ENCODE measurements around the gene VSIG10.

The VSIG10 gene

GRCh38 chr12:118058881-118059280, 44.9 kb downstream of the VSIG10 start:
- DNase-seq: no peak

DNA sequence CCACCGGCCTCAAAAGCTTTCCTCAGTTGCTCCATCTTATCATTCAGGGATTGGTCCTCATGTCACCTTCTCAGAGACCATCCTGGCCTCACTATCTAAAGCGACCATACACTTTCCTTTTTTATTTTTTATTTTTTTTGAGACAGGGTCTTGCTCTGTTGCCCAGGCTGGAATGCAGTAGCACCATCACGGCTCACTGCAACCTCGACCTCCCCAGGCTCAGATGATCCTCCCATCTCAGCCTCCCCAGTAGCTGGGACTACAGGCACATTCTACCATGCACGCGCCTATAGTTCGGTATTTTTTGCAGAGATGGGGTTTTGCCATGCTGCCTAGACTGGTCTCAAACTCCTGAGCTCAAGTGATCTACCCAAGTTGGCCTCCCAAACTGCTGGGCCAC, 45.6 kb downstream of the VSIG10 start:
- no peak for DNase-seq

GRCh38 chr12:118055865-118056773, 47.7 kb downstream of the VSIG10 start:
- no peak for DNase-seq

DNA sequence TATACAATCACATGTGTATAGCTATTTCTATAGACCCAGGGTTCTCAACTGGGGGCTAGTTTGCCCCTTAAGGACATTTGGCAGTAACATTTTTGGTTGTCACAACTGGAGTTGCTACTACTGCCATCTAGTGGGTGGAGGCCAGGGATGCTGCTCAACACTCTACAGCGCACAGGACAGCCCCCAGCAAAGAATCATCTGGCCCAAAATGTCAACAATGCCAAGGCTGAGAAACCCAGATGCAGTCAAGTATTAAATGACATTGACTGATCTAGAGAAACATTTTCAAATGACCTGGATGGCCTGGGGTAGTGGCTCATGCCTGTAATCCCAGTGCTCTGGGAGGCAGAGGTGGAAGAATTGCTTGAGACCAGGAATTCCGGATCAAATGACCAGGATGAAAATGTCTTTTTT, 48.7 kb downstream of the VSIG10 start:
- DNase-seq: peak; percentile 50

DNA sequence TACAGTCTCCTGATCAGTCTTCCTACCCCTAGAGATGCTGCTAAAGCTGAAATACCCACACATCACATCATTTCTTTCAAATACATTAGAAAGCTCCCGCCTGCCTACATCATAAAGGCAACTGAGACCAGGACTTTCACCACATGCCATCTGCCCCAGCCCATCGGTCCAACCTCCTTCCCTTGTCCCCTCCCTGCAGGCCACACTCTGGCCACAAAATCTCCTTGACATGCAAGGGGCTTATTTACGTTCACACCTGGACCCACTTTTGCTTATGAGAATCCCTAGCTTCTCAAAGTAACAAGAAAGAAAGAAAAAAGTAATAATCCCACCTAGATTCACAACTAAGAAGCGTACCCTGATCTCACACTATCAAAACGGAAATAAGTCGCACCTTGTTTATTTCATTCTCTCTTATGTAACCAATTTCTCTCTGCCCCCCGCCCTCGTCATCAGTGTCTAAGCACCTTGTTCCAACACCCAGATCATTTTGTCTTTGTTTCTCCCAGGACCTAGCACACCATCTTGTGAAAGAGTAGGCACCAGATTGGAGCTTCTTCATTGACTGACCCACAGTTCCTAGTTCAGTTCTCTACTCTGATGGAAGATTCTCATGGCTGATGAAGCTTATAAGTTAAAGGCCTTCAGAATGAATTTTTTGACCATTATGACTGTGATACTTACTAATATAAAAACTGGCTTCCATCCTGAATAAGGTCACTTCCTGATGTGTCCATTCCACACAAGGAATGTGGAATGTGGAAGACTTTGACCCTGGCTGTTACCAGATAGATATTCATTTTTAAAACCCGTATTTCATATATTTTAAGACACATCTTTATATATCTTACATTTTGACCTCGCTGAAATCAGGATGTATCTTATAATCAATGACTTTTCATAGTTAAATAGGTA, 50.5 kb downstream of the VSIG10 start:
- DNase-seq: no peak

DNA sequence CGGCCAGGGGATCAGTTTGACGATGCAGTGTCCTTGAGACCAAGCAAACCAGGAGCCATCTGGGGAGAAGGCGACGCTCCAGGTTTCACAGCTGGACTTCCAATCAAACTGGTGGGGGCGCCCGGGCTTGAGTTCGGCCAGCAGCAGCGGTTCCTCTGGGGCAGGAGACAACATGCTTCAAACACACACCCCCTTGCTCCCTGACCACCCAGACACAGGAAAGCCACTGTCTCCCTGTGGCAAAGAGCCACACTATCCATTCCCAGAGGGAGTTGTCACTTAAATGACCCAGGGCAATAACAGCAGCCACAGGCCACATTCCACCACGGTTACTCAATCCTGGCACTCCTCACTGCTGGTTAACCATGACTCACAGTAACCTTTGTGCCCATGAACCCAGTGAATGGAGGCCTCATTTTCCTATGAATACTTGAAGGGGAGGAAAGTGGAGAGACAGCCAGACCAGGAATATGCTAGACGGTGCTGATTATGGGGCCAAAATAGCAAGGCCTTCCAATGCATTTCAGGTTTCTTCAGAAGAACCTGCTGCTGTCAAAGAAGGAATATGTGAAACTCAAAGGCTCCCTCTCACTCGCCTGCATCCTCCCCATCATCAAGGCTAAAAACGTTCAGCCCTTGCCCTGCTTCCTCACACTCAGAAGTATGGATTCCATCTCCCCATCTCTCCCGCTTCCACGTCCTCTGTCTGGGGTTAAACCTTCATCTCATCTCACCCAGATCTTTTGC, 51.3 kb downstream of the VSIG10 start:
- DNase-seq: no peak

DNA sequence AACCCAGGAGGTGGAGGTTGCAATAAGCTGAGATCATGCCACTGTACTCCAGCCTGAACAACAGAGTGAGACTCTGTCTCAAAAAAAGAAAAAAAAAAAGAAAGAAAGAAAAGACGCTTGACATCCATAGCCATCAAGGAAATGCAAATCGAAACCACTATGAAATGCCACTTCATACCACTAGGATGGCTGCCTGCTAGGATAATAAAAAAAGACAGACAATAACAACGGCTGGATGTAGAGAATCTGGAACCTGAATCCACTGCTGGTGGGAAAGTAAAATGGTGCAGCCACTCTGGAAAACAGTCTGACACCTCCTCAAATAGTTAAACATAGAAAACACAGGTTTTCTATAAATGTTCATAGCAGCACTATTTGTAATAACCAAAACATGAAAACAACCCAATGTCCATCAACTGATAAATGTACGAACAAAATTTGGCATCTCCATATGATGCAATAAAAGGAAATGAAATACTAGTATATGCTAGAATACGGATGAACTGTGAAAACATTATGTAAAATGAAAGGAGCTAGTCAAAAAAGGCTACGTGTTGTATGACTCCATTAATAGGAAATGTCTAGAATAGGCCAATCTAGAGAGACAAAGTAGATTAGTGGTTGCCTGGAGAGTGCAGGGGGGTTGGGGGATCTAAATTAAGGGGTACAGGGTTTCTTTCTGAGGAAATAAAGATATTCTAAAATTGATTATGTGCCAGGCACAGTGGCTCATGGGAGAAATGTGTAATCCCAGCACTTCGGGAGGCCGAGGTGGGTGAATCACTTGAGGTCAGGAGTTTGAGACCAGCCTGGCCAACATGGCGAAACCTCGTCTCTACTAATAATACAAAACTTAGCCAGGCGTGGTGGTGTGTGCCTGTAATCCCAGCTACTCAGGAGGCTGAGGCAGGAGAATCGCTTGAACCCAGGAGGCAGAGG, 52.6 kb downstream of the VSIG10 start:
- DNase-seq: no peak

DNA sequence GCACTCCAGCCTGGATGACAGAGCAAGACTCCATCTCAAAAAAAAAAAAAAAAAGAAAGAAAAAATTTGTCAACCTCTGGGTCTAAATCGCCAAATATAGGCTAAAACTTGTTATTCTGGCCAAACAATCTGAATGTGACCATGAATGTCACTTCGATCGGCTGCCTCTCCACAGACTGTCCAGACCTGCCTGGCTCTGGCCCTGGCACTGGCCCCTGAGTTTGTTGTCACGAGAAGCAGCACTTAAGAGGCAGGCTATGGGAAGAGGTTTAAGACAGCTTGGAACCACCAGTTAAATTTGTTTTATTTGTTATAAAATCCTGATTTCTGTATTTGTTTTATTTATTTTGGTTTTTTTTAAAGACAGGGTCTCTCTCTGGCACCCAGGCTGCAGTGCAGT, 57.4 kb downstream of the VSIG10 start:
- no peak for DNase-seq

DNA sequence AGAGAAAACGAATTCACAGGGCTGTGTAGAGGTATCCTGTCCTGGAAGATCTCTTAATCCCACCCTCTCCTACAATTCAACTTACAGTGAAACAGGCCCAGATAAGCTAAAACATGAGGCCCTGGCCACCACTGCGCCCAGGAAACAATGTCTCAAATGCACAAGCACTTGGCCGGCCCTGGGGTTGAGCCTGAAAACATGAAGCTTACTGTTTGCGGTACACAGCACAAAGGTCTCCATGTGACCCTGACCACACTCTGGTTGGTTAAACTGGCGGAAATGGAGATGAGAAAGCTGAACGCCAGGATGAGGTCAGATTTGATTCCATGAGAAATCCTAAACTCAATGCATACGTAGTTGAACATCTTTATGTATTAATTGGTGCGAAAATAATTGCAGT, 59.2 kb downstream of the VSIG10 start:
- no peak for DNase-seq

- DNase-seq: no peak
Measured at GRCh38 chr12:118044075-118044474, 59.7 kb downstream of the VSIG10 start.

DNA sequence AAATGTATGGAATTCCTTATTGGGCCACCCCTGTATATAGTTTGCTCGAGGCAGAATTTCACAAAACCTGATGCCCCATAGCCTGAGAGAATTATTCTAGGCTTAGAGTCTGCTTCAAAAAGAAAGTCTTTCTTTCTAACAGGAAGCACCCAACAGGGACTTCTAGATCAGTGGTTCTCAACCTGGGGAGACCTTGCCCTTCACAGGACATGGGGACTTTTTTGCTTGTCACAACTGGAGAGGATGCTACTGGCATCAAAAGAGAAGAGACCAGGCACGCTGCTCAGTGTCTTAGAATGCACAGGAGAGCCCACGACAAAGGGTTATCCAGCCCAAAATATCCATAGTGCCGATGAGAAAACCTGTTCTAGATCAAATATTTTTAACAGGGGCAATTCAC, 61.7 kb downstream of the VSIG10 start:
- DNase-seq: no peak

DNA sequence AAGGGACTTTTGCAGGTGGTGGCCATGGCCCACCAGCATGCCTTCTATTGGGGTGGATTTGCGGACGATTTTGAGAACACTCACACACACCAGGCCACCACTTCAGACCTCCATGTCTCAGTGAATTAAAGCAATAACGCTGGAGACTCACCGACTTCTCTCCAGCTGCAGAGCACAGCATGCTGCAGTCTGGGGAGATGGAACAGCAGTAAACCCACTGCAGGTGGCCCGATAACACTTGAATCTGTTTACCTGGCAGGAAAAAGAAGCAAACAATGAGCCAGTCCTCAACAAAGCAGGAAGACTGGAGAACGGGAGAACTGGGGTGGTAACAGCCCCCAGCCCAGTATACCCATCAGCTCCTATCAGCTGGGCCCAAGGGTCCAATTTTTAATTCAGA, 65.7 kb downstream of the VSIG10 start:
- DNase-seq: no peak

DNA sequence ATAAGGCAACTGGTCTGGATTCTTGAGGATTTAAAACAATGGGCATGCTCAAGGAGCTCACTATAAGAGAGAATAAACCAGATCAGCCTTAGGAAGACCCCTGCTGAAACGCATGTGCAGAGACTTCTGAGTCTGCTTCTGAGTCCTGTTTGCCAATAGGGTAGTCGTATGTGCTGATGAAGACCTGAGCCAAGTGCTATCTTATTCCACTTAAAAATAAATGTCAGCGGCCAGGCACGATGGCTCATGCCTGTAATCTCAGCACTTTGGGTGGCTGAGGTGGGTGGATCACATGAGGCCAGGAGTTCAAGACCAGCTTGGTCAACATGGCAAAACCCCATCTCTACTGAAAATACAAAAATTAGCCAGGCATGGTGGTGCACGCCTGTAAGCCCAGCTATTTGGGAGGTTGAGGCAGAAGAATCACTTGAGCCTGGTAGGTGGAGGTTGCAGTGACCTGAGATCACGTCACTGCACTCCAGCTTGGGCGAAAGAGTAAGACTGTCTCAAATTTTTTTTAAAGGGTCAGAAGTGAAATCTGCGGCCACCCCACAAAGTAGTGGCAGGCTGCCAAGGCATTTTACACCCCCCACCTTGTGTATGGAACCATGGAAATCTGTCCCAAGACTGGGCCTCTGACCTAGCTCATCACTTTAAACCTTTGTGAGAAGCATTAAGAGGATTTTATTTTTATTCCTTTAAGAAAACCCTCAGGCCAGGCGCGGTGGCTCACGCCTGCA, 67.0 kb downstream of the VSIG10 start:
- no peak for DNase-seq

GRCh38 chr12:118035190-118036041, 68.4 kb downstream of the VSIG10 start:
- DNase-seq: no peak

DNA sequence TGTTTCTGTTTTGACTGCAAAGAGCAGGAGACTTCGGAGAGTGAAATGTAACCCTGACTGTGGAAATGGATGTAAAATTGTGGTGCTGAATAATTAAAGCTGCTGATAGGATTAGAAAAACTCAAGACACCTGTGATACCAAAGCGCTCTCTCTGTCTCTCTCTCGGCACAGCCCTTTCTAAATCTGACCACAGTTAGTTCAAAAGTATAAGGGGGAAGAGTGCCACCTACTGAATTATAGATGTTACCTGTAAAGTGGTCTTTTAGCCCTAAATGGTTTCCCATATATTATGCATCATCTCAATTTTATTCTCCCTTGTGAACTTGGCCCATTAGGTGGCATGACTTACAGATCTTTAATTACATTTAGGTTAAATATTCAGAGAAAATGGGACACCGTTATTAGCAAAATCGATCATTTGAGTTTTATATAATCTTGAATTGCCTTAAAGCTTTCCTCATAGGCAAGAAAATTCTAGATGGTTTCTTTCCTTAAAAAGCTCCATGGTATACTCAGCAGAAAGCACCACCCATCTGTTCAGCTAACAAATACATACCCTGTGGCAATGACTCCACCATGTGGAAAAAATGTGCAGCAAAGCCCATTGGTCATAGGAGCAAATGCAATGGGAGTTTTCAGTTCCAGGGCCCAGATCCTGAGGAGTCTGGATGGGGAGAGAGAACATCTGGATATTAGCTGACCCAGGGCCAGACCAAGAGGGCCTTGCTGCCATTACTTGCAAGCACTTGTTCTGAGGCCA, 69.2 kb downstream of the VSIG10 start:
- DNase-seq: no peak

- no peak for DNase-seq
Measured at GRCh38 chr12:118033902-118034301, 69.9 kb downstream of the VSIG10 start.

GRCh38 chr12:118033323-118033722, 70.5 kb downstream of the VSIG10 start:
- DNase-seq: no peak

- no peak for DNase-seq
Measured at GRCh38 chr12:118032188-118032587, 71.6 kb downstream of the VSIG10 start.

DNA sequence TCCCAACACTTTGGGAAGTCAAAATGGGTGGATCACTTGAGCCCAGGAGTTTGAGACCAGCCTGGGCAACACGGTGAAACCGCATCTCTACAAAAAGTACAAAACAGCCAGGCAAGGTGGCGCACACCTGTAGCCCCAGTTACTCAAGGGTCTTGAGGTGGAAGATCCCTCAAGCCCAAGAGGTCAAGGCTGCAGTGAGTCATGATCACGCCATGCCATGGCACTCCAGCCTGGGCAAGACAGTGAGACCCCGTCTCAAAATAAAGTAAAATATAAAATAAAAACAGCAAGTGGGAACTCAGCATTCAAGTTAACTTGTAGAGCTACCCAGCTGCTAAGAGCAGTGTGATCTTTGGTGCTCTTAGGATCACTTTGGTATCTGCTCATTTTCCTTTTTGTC, 74.6 kb downstream of the VSIG10 start:
- no peak for DNase-seq

All from activated T-cell treated with anti-CD3 and anti-CD28 coated beads for 4 hours (primary cell).